AG04450 (cell line): ENCODE measurements around the gene NOTUM. TPM values are rescaled to one million over a fixed set of nuclear protein-coding genes. Genes with fewer than 3 reads are reported as not detected.

Source experiments
- CTCF ChIA-PET: fragments of 300-600, 350-600 bp; formaldehyde crosslinking; extraction: SDS; loops from one replicate; lab custom pipeline; 2022; ENCODE audit warnings: antibody characterized with exemption, inconsistent platforms; lab: Charles Lee
- POLR2A ChIA-PET: fragments of 350-600 bp; formaldehyde crosslinking; extraction: SDS; loops from one replicate; lab custom pipeline; 2021; ENCODE audit warnings: antibody characterized with exemption, inconsistent platforms; lab: Yijun Ruan, JAX
- DNase-seq: peaks from one replicate; pipeline ENCODE4 v3.0.0-alpha.2; 2011; ENCODE audit warnings: low read depth, low spot score
- H3K27ac ChIP-seq: one replicate; pipeline ENCODE4 v1.5.1; 2012; ENCODE audit warnings: low read depth, low read length, control low read depth
- H3K27me3 ChIP-seq: one replicate; pipeline ENCODE4 v1.6.0; 2012; ENCODE audit warnings: low read length; ENCODE audit not compliant: control insufficient read depth, insufficient read depth
- H3K4me3 ChIP-seq: 2 replicates; pipeline ENCODE4 v1.5.1; 2011; ENCODE audit warnings: mild to moderate bottlenecking, low read depth, low read length, control low read depth
- H3K9me3 ChIP-seq: 2 replicates; pipeline ENCODE4 v1.5.1; 2012; ENCODE audit warnings: low read length; ENCODE audit not compliant: control insufficient read depth, insufficient read depth
- polyA plus RNA-seq: library from polyadenylated mRNA; depleted of rRNA; stranded (reverse); fragments of >200 nt; gene quantifications from 2 replicates; pipeline ENCODE4 v1.2.3, GENCODE V29; 2011
- TF ChIP-seq, protein P1 (sequence below): IDR thresholded peaks from 2 replicates; pipeline ENCODE4 v1.5.1; 2011; ENCODE audit warnings: low read depth, low read length, control low read depth, inconsistent platforms

The NOTUM gene
- polyA plus RNA-seq, 1 experiment: not detected

DNA sequence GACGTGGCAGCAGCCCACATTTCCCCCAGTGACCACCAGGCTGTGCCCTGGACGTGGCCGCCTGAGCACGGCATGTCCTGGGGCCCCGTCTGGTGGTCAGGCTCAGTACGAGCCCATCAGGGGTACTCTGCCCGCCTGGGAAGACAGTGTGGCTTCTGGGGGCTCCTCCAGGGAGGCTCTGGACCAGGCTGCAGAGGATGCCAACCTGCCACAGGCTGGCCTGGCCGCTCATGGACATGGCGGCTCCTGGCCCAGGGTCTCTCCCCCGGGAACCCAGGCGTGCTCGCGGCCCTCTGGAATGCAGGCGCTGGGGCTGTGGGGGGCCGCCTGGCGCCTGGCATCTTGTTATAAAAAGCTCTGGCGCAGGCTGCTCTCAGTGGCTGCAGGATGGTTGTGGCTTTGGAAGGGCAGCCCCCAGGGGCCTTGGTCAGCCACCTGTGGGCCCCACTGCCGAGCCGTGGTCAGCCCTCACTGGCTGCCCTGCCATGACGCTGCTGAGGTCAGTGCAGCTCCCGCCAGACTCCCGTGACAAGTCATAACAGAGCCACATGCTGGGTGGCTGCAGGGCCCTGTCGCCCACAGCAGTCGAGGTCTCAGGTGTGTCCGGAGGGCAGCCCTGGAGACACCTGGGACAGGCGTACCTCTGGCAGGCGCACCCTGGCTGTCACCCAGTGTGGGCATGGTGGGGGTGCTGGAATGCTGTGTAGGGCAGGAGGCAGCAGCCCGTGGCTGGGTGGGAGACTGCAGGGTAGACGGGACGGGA lies 46.7 kb upstream of the NOTUM start:
- ChIA-PET CTCF (interaction anchor here (1.1 kb wide), 1 partner anchor 12 kb away, joined by 5 read pairs; no protein-coding TSS in a partner anchor), POLR2A (no interaction called here)
- H3K9me3 ChIP-seq: no peaks in the 10 kb centered on the region
- TF ChIP-seq, protein P1, sequence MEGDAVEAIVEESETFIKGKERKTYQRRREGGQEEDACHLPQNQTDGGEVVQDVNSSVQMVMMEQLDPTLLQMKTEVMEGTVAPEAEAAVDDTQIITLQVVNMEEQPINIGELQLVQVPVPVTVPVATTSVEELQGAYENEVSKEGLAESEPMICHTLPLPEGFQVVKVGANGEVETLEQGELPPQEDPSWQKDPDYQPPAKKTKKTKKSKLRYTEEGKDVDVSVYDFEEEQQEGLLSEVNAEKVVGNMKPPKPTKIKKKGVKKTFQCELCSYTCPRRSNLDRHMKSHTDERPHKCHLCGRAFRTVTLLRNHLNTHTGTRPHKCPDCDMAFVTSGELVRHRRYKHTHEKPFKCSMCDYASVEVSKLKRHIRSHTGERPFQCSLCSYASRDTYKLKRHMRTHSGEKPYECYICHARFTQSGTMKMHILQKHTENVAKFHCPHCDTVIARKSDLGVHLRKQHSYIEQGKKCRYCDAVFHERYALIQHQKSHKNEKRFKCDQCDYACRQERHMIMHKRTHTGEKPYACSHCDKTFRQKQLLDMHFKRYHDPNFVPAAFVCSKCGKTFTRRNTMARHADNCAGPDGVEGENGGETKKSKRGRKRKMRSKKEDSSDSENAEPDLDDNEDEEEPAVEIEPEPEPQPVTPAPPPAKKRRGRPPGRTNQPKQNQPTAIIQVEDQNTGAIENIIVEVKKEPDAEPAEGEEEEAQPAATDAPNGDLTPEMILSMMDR: no peak
- H3K27ac ChIP-seq: no peak overlapping the region
- no peaks in the 10 kb centered on the region for H3K27me3 ChIP-seq
- H3K4me3 ChIP-seq: no peak overlapping the region
- no peak for DNase-seq

DNA sequence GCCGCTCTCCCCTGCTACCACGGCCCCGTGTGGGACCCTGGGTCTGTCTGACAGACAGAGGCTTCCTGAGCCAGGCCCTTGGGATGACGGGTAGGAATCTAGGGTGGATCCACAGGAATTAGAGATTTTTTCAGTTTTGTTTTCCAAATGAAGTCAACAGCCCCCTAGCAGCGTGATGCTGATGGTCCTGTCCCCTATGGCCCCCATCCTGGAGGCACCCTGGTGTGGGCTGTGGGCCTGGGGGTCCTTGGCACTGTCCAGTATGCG lies 46.2 kb upstream of the NOTUM start:
- Histone ChIP-seq H3K27me3 (no peaks in the 10 kb centered on the region), H3K27ac (no peak overlapping the region), H3K4me3 (no peak overlapping the region), H3K9me3 (no peaks in the 10 kb centered on the region)
- no peak for DNase-seq
- TF ChIP-seq, protein P1: no peak
- CTCF ChIA-PET: no interaction called here
- POLR2A ChIA-PET: no interaction called here

DNA sequence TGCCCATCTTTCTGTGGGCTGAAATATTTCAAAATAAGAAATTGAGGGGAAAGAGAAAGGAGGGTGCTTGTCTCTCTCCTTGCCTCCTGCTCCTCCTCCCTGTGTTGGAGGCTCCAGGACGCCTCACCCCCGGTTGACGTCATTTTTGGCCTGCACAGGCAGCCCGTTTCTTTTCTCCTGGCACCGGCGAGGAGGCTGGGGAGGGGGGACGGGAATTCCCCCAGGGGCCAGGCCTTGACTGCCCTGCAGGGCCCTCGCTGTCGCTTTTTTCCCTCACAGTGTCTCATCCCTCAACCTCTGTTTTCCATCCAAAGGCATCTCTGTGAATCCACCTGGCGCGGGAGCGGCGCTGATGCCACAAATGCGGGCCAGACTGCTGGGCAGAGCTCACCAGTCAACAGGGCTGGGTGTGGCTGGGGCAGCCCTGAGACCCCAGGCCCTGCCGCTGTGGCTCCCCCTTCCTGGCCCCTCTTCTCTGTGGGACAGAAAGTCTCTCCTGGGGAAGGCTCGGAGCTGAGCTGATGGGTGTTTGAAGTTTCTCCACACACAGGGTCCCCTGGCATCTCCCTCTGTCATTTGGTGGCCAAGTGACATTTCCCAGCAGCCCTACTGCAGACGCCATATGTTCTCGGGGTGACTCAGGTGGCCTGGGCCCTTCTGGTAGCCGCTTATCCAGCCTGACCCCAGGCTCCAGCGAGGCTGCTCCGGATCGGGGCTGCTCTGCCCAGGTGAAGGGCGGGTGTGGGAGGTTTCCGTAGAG lies 45.7 kb upstream of the NOTUM start:
- POLR2A ChIA-PET: no interaction called here
- CTCF ChIA-PET: no interaction called here
- H3K27ac ChIP-seq: no peak overlapping the region

DNA sequence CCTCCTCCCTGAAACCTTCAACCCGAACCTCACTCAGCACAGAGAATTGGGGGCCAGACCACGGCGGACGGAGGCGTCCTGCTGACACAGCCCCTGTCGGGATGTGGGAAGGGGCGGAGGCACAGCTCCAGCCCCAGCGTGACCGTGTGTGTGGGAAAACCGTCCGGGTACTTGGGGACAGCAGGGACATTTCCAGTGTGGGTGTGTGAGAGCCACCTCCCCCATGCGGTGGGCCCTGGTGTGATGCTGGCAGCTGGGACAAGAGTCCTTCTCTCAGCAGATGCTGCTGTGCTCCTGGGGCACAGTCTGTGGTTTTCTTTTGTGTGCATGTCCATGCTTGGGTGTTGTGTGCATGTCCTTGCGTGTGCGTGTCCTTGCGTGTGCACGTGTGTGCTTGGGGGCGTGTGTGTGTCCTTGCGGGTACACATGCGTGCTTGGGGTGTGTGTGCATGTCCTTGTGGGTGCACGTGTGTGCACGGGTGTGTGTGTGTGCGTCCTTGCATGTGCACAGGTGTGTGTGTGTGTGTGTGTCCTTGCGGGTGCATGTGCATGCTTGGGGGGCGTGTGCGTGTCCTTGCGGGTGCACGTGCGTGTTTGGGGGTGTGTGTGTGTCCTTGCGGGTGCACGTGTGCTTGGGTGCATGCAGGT lies 44.8 kb upstream of the NOTUM start:
- TF ChIP-seq, protein P1: no peak
- no peak for DNase-seq
- ChIA-PET POLR2A (no interaction called here), CTCF (no interaction called here)
- Histone ChIP-seq H3K27me3 (no peaks in the 10 kb centered on the region), H3K4me3 (no peak overlapping the region), H3K27ac (no peak overlapping the region), H3K9me3 (no peaks in the 10 kb centered on the region; the same call in 1 of the 2 replicates)

More for the DNA sequence above, 45.7 kb upstream of the NOTUM start:
- TF ChIP-seq, protein P1: no peak
- no peak for DNase-seq
- Histone ChIP-seq H3K27me3 (no peaks in the 10 kb centered on the region), H3K4me3 (no peak overlapping the region), H3K9me3 (no peaks in the 10 kb centered on the region)
